Parathyroid adenoma (tissue), 2 donors: ENCODE data around the gene ADM5.

ENCODE experiments used
- H2AFZ ChIP-seq: fragments of 300-600 bp; sonication (generic); one replicate; pipeline ENCODE4 v1.7.0; 2017; ENCODE audit warnings: antibody characterized with exemption, mild to moderate bottlenecking
- H3K27ac ChIP-seq: fragments of 300-600 bp; sonication (generic); one replicate; pipeline ENCODE4 v1.7.0; 2017
- H3K27me3 ChIP-seq: fragments of 300-600 bp; sonication (generic); one replicate; pipeline ENCODE4 v1.7.0; 2017; ENCODE audit warnings: low read length; ENCODE audit not compliant: control insufficient read depth, insufficient read depth
- H3K36me3 ChIP-seq: fragments of 300-600 bp; sonication (generic); one replicate; pipeline ENCODE4 v1.7.0; 2017; ENCODE audit warnings: low read length; ENCODE audit not compliant: control insufficient read depth, insufficient read depth
- H3K4me1 ChIP-seq: fragments of 300-600 bp; sonication (generic); one replicate; pipeline ENCODE4 v1.7.0; 2017; ENCODE audit warnings: control low read depth
- H3K4me2 ChIP-seq: fragments of 300-600 bp; sonication (generic); one replicate; pipeline ENCODE4 v1.7.0; 2017; ENCODE audit warnings: low read length
- H3K4me3 ChIP-seq: fragments of 300-600 bp; sonication (generic); one replicate; pipeline ENCODE4 v1.7.0; 2017; ENCODE audit warnings: low read depth, low read length
- H3K79me2 ChIP-seq: fragments of 300-600 bp; sonication (generic); one replicate; pipeline ENCODE4 v1.7.0; 2017; ENCODE audit warnings: control low read depth
- H3K9ac ChIP-seq: fragments of 300-600 bp; sonication (generic); one replicate; pipeline ENCODE4 v1.7.0; 2017; ENCODE audit warnings: mild to moderate bottlenecking
- H3K9me3 ChIP-seq: fragments of 300-600 bp; sonication (generic); one replicate; pipeline ENCODE4 v1.7.0; 2017; ENCODE audit warnings: low read length; ENCODE audit not compliant: control insufficient read depth
- TF ChIP-seq, protein P1 (sequence below): fragments of 300-600 bp; sonication (generic); IDR thresholded peaks from one replicate; pipeline ENCODE4 v1.7.0; 2017; ENCODE audit warnings: antibody characterized with exemption, mild to moderate bottlenecking
- donor health status: primary hyperparathyroidism.

ADM5 gene

DNA sequence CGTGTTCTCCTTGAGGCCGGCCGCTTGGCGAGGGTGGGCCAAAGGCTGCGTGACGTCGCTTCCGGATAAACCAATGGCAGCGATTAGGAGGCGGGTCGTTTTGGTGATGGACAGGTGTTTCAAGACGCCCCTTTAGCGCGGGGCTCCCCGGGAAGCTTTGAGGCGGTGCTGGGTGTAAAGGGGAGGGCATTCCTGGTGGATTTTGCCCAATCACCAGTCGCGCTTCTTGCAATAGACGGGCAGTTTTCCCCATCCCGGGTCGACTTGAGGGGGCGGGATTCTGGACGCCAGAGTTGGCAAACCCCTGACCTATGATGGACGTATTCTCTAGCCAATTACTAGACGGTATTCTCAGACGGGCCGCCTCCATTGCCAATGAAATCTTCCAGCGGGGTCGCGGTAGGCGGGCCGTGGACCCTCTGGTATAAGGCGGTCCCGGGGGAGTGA lies 12.6 kb upstream of the ADM5 start:
- peaks cover 22% of the 10 kb centered on the region for H3K4me1 ChIP-seq

DNA sequence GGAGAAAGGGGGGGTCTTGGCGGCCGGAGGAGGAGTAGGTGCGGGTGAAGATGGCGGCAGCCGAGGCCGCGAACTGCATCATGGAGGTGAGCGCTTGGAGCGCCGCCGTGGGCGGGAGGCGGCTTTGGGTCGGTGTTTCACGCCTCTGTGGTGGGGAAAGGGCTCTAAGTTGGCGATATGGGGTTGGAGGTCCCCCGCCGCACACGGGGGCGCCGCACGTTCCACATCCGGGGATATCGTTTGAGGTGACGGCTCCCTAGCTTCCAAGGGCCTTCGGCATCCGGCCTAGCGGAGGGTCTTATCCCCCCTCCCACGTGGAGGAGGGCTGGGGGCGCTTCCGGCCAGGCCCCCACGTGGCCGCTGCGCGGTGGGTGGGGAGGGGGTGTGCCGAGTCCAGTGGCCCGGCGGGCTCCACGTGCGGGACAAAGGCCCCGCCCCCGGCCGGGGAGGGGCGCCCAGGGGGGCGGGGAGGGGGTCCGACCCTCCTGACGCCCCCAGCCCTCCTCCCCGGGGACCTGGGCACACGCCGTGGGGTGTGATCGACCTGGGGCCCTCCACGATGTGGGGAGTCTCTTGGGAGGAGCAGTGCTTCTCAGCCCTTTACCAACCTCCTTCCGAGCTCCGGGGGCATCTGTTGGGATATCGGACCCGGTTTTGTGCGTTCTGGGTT lies 12.0 kb upstream of the ADM5 start, which contains the start of gene PRMT1:
TSS of gene PRMT1 (plus strand) at position 41 of the 670 bp plus-strand sequence. CDS start at position 51, 10 bp downstream.
- peak within 1 kb of the TSS; percentile 92 for H3K9ac ChIP-seq
- H3K4me2 ChIP-seq = peak within 1 kb of the TSS; percentile 94
- H3K9me3 ChIP-seq = no peaks in the 10 kb centered on the region
- peak within 1 kb of the TSS; percentile 90 for H3K27ac ChIP-seq
- no peaks in the 10 kb centered on the region for H3K36me3 ChIP-seq
- peak within 1 kb of the TSS; percentile 76 for H2AFZ ChIP-seq
- peak within 1 kb of the TSS; percentile 81 for H3K4me3 ChIP-seq
- TF ChIP-seq, protein P1, sequence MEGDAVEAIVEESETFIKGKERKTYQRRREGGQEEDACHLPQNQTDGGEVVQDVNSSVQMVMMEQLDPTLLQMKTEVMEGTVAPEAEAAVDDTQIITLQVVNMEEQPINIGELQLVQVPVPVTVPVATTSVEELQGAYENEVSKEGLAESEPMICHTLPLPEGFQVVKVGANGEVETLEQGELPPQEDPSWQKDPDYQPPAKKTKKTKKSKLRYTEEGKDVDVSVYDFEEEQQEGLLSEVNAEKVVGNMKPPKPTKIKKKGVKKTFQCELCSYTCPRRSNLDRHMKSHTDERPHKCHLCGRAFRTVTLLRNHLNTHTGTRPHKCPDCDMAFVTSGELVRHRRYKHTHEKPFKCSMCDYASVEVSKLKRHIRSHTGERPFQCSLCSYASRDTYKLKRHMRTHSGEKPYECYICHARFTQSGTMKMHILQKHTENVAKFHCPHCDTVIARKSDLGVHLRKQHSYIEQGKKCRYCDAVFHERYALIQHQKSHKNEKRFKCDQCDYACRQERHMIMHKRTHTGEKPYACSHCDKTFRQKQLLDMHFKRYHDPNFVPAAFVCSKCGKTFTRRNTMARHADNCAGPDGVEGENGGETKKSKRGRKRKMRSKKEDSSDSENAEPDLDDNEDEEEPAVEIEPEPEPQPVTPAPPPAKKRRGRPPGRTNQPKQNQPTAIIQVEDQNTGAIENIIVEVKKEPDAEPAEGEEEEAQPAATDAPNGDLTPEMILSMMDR = no peak
- no peaks in the 10 kb centered on the region for H3K27me3 ChIP-seq
- H3K4me1 ChIP-seq = peaks cover 18% of the 10 kb centered on the region
- peaks cover 18% of the 10 kb centered on the region for H3K79me2 ChIP-seq

More for the DNA sequence above, 12.6 kb upstream of the ADM5 start:
- peak overlapping the region; percentile 81 for H3K4me3 ChIP-seq
- H3K9me3 ChIP-seq = no peaks in the 10 kb centered on the region
- H3K27ac ChIP-seq = peak overlapping the region; percentile 90
- H3K4me2 ChIP-seq = peak overlapping the region; percentile 94
- H3K79me2 ChIP-seq = peaks cover 14% of the 10 kb centered on the region
- peak overlapping the region; percentile 92 for H3K9ac ChIP-seq
- TF ChIP-seq, protein P1 = no peak
- H2AFZ ChIP-seq = peak overlapping the region; percentile 76
- no peaks in the 10 kb centered on the region for H3K27me3 ChIP-seq
- H3K36me3 ChIP-seq = no peaks in the 10 kb centered on the region

DNA sequence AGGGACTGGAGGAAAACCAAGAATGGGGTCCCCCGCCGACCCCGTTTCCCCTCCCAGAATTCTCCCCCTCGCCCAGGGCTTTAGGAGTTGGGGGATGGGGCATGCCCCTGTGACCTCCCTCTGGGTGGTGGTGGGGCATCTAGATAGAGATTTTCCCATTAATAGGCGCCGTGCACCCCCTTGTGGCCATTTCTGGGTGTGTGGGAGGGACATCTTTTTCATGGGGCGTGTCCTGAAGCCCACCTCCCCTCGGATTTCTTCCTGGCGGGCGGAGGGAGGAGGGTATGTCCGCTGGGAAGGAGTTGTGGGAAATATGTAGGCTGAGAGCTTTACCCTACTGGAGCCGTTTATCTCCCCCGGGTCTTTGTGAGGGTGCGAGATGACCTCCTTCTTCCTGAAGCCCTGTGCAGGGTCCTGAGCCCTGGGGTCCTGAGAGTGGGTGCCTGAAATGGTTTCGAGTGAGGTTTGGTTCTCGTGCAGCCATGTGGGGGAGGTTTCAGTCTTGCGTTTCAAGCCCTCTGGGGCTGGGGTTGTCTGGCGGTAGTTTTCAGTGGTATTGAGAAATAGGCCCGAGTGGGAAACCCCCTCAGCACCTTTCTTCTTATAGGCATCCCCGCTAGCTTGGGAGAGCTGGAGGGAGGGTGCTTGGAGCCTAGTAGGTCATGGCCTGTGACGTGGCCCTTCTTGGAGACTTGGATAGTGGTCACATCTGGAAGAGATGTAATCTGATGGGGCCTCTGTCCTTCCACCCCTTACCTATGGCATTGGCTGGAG lies 11.3 kb upstream of the ADM5 start:
- Histone ChIP-seq H3K79me2 (peaks cover 18% of the 10 kb centered on the region), H3K27me3 (no peaks in the 10 kb centered on the region), H3K4me2 (peak overlapping the region; percentile 94), H3K36me3 (no peaks in the 10 kb centered on the region), H3K4me1 (peaks cover 18% of the 10 kb centered on the region), H3K4me3 (peak overlapping the region; percentile 81), H3K9ac (peak overlapping the region; percentile 92), H3K27ac (peak overlapping the region; percentile 90), H3K9me3 (no peaks in the 10 kb centered on the region), H2AFZ (peak overlapping the region; percentile 76)
- TF ChIP-seq, protein P1 = peak; percentile 76

DNA sequence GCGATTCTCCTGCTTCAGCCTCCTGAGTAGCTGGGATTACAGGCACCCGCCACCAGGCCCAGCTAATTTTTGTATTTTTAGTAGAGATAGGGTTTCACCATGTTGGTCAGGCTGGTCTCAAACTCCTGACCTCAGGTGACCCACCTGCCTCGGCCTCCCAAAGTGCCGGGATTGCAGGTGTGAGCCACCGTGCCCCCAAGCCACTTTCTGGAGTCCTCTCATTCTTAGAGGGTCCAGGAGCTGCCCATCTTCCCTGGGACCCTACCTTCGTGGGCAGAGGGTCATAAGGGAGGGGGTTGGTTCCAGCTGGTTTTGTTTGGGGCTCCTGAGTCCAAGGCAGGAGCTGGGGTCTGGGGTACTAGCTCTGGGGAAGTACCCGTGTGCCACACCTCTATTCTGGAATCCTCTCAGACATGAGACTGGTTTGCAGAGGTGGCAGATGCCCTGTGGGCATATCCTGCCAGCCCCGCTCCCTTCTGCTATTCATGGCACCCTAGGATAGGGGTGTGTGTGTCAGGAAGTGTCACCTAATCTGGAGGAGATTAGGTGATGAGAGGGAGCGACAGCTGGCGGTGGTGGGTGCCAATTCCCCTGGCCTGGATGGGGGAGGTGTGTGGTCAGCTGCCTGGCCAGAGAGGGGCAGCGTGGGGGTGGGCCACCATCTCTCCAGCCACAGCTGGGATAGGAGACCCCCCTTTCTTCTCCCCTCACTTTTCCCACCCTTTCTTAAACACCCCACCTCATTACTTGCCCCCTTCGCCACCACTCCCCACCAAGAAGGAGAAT lies 10.2 kb upstream of the ADM5 start:
- H3K4me3 ChIP-seq = no peak overlapping the region
- peaks cover 18% of the 10 kb centered on the region for H3K79me2 ChIP-seq
- peak overlapping the region; percentile 90 for H3K27ac ChIP-seq
- no peaks in the 10 kb centered on the region for H3K27me3 ChIP-seq
- TF ChIP-seq, protein P1 = no peak
- no peak overlapping the region for H3K9ac ChIP-seq
- peaks cover 18% of the 10 kb centered on the region for H3K4me1 ChIP-seq
- H3K4me2 ChIP-seq = no peak overlapping the region
- H3K36me3 ChIP-seq = no peaks in the 10 kb centered on the region
- no peaks in the 10 kb centered on the region for H3K9me3 ChIP-seq
- H2AFZ ChIP-seq = no peak overlapping the region
